GM19468 (cell line): ENCODE results near the gene ZDHHC24.
A peak's percentile ranks its signal among the peaks of the same experiment; 100 is the strongest.

Experiments
- ATAC-seq: cut with Tn5 transposase; IDR thresholded peaks from one replicate; pipeline ENCODE4 v1.9.1; 2021; ENCODE audit warnings: mild to moderate bottlenecking, moderate library complexity, moderate number of reproducible peaks; ENCODE audit not compliant: unreplicated experiment; ENCODE audit errors: extremely low read depth

ZDHHC24 gene

GRCh38 chr11:66505276-66505816 lies 40.5 kb downstream of the ZDHHC24 start:
- no peak for ATAC-seq

- ATAC-seq: no peak
Measured at GRCh38 chr11:66498506-66498905, 47.3 kb downstream of the ZDHHC24 start.

GRCh38 chr11:66497206-66497605 lies 48.6 kb downstream of the ZDHHC24 start:
- ATAC-seq: no peak

- no peak for ATAC-seq
Measured at GRCh38 chr11:66495401-66495854, 50.4 kb downstream of the ZDHHC24 start.

- no peak for ATAC-seq
Measured at GRCh38 chr11:66494935-66495334, 50.9 kb downstream of the ZDHHC24 start.

- ATAC-seq: no peak
Measured at GRCh38 chr11:66494458-66494857, 51.4 kb downstream of the ZDHHC24 start.

GRCh38 chr11:66493130-66493529 lies 52.7 kb downstream of the ZDHHC24 start:
- no peak for ATAC-seq

GRCh38 chr11:66492161-66492865 lies 53.5 kb downstream of the ZDHHC24 start:
- ATAC-seq: no peak

- ATAC-seq: no peak
Measured at GRCh38 chr11:66491315-66491935, 54.4 kb downstream of the ZDHHC24 start.

GRCh38 chr11:66489636-66490035 lies 56.2 kb downstream of the ZDHHC24 start:
- no peak for ATAC-seq

GRCh38 chr11:66488957-66489356 lies 56.9 kb downstream of the ZDHHC24 start:
- no peak for ATAC-seq

GRCh38 chr11:66484806-66485380 lies 61.0 kb downstream of the ZDHHC24 start:
- no peak for ATAC-seq

- peak; percentile 76 for ATAC-seq
Measured at GRCh38 chr11:66480117-66480938, 65.5 kb downstream of the ZDHHC24 start, which contains the start of gene DPP3. DPP3 (plus strand) TSS chr11:66480434; CDS start chr11:66482201, 1,767 bp downstream.

- no peak for ATAC-seq
Measured at GRCh38 chr11:66479394-66480116, 66.3 kb downstream of the ZDHHC24 start.

GRCh38 chr11:66478729-66479393 lies 67.0 kb downstream of the ZDHHC24 start:
- ATAC-seq: no peak

- ATAC-seq: no peak
Measured at GRCh38 chr11:66477263-66478201, 68.3 kb downstream of the ZDHHC24 start.

GRCh38 chr11:66476841-66477251 lies 69.0 kb downstream of the ZDHHC24 start:
- no peak for ATAC-seq
